Right renal cortex interstitium (tissue), 3 donors: ENCODE data around the gene ATP11A. TPM values are rescaled to one million over a fixed set of nuclear protein-coding genes. Genes with fewer than 3 reads are reported as not detected.

Source experiments
- DNase-seq, 3 donors: peaks; one replicate each; pipeline ENCODE4 v3.0.0-alpha.2; 2013; ENCODE audit warnings: low read depth in 3 of 3, low spot score in 2 of 3
- polyA plus RNA-seq, 3 donors: library from polyadenylated mRNA; unstranded; fragments of 120-200 nt; gene quantifications; one replicate each; pipeline ENCODE4 v1.2.1, GENCODE V29; 2013; ENCODE audit not compliant: insufficient read length in 3 of 3

ATP11A gene
- polyA plus RNA-seq, 3 donors = 34.8 to 39.4 (median 37.3) TPM

DNA sequence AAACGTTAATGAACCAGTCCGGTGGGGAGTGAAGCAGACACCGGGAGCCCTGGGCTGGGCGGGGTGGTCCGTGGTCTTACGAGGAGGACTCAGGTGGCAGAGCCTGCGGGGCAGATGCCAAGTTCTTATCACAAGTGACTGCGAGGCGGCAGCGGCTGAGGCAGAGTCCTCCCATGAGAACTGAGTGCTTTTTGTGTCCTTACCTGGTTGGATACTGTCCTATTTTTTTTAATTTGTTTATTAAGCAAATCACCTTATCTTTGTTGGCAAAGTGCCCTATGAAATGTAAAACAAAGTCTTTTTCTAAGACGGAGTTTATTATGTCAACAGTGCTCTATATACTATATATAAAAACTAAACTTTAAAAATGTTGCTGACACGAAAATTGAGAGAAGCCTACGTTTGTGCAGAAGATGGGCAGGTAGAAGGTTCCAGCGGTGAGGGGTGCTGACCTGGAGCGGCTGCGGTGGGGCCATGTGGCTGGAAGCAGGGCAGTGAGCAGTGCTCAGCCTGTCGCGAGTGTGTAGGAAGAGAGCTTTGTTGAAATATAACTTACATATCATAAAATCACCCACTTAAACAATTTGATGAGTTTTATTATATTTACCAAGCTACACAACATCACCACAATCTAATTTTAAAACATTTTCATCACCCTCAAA lies 82.2 kb downstream of the ATP11A start:
- DNase-seq = no peak

DNA sequence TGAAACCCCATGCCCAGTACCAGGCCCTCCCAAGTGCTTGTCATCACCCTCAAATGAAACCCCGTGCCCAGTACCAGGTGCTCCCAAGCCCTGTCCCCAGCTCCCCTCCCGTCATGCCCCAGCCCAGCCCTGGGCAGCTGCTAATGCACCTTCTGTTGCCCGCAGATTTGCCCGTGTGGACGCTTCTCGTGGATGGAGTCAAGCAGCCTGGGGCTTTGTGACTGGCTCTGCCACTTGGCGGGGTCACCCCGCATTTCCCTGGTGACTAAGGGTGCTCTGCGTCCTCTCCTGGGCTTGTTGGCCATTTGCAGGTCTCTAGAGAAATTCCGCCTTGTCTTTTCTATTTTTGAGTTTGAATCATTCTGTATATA lies 82.7 kb downstream of the ATP11A start:
- no peak for DNase-seq

DNA sequence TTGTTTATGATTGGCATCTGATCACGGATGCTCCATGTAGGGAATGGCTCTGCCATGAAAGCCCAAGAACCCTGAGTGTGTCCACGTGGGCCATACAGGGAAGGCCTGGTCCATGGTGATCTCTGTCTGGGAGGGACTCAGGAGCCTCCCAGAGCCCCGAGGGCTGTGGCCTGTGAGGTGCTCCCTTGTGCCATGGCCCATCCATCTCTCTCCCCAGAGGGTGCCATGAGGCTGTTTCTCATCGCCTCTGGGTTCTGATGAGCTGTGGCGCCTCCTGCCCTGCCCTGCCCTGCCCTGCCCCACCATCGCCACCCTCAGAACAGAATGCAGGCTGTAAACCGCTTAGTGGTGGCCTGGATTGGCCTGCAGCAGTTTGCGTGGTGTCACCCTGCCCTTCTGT lies 83.1 kb downstream of the ATP11A start:
- no peak for DNase-seq

DNA sequence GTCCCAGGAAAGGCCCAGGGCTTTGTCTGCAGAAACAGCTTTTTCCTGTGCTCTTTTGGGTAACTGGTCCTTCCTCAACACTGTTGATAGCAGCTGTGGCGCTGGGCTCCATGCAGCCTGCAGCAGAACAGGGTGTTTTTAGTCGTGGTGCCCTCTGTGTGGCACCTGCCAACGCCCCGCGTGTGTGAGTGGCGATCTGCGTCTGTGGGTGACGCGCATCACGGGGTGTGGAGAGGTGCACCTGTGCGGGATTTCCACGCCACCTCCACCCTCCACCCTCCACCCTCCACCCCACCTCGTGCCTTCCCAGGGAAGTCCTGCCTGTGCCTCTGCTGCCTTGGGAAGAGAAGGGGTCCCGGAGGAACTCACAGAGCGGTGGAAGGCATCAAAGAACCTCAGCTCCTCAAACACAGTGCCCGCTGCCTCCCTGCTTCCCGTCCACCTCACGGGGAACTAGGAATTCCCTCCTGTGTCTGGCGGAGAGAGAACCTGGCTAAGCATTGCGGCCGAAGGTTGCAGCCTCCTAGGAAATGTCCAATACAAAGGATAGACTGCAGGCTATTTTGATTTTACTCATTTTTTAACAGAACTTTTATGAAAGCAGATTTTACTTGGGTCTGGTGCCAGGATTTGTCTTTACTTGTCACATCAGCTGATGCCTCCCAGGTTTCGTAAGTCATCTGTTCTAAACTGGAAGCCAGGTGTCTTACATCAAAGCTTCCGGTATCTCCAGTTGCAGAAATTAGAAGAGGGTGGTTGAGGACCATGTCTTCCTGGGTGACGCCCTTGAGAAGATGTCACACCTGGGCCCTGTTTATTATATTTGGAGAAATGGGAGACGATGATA lies 84.0 kb downstream of the ATP11A start:
- no peak for DNase-seq

DNA sequence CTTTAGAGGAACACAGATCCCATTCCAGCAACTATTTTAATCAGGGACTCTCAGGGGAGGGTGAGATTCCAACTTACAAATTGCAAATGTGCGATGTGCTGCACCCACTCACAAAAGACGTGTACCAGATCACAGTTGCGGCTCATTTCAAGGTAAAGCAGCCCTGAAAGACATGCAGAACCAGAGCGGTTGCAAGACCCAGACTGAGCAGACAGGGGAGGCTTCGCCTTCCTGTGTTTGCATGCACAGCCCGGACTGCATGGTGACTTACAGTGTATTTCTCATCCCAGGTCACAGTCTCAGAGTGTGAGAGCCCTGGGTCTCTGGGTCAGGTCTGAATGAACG lies 84.6 kb downstream of the ATP11A start:
- DNase-seq = no peak

DNA sequence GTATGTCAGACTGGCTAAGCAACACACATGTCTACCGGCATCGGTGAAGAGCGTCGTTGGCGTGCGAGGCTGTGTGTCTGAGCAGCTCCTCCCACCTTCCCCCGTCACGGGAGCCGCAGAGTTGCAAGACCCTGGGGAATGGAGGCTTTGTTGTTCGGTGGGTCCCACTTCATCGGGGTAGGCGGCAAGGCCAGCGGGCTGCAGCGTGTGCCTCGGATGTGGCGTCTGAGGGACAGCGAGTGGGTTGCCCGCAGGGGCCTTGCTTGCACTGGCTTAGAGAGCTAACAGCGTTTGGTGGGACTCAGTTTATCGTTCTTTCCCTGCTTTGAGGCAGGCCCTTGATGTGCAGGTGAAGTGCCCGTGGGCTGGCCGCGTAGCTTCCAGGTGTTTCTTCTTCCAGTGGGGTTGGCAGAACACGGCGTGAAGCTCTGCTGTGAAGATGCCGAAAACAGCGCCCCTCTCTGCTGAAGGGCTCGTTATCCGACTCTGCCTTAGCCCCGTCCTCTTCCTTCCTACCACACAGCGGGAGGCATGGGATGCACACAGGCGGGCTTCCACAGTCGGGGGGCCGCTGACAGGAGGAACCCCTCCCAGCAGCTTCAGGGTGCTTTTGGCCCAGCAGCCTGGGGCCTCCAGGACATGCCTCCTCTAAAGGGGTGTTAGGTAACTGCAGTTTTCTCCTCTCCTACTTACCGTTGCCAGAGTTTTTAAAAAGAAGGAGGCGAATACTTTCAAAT lies 85.2 kb downstream of the ATP11A start:
- no peak for DNase-seq

DNA sequence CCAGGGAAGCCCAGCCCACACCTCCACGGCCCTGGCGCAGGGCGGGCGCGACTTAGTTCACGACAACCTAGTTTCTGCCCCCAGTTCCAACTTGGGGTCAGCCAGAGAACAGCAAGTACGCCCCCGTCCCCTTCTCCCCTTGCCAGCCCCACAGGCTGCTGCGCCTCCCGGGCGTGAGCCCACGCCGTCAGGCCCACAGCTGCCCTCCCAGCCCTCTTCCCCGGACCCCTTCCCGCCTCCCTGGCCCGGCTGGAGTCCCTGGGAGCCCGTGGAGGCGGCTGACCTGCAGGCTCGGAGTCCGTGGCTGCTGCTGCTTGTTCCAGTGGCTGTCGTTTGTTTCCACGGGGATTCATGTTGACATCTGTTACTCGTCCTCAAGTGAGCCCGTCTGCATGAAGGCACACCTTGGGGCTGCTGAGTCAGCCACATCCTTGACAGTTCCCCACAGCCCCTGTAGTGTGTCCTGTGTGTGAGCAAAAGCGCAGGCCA lies 86.0 kb downstream of the ATP11A start:
- no peak for DNase-seq

DNA sequence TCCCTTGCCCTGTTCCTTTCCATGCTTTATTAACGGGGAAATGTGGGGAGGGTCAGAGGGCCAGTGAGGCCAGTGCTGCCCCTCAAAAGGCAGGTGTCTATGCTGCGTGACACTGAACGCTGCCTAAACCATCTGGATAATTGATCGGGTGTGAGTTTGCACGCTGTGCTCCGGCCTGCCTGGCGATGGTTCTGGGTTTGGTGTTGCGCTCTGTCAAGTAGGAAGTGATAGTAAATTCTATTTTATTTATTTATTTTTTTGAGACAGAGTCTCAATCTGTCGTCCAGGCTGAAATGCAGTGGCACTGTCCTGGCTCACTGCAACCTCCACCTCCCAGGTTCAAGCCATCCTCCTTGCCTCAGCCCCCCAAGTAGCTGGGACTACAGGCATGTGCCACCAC lies 86.5 kb downstream of the ATP11A start:
- no peak for DNase-seq

DNA sequence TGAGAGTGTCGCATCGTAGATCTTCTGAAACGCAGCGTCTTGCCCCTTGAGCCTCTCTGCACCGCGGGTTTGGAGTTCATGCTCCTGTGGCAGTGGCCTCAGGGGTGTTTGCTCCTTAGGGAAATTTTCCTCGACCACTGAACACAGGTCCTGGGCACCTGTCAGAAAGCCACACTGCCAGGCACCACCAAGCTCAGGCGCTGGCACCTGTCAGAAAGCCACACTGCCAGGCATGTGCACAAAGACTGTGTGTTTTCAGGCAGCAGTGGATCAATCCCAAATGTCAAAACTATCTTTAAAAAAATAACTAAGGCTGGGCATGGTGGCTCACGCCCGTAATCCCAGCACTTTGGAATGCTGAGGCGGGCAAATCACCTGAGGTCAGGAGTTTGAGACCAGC lies 87.1 kb downstream of the ATP11A start:
- DNase-seq = no peak

DNA sequence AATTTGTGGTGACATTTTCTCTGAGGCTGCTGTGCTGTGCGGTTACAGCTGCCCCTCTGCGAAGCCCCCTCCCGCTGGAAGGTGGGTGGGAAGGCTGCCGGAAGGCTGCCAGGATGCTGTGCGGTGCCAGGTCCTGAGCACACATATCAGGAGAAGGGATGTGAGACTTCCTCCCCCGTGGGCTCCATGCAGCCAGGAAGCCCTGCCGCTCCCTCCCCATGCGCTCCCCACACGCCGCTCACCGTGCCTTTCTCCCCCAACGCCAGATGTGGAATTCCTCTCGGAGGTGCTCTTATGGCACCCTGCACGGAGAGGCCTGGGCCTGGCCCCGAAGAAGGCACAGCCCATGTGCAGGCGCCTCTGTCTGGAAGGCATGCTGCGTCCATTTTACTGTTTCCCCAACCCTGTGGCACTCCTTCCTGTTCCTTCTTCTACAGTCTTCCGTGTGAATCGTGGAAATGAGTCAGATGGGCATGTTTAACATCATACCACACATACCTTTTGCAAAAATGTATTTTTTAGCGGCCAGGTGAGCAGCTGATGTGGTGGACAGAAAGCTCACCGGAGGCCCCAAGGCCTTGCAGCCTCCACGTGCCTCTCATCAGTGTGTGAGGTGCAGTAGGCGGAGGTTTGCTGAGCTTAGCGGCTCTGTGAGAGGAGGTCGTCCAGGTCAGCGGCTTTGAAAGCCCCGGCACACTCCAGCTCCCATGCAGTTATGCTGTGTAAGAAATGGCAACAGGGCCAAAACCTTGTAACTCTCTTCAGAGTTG lies 88.0 kb downstream of the ATP11A start:
- no peak for DNase-seq

DNA sequence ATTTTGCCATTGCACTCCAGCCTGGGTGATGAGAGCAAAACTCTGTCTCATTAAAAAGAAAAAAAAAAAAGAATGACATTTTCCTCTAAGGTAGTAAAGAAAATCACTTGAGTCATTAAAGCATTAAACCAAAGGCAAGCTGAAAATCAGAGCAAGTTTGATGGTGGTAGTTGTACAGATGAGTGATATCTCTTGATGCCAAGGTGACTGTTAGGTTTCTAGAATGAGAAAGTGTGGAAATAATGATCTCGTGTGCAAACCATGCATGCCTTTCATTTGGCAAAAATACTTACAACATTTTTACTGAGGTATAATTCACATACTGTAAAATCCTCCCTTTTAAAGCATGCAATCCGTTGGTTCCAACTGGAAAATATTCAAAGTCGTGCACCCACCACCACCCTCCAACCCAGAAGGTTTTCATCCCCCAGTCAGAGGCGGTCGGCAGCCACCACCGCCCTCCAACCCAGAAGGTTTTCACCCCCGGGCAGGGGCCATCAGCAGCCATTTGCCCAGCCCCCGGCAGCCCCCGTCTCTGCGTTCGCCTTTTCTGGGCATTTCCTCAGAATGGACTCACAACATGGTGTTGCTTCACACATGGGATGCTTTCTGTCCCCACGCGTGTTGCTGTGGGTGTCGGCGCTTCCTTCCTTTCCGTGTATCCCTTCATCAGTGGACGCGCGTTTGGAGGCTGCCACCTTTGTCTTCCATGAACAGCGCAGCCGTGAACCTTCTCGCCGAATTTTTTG lies 90.2 kb downstream of the ATP11A start:
- no peak for DNase-seq

DNA sequence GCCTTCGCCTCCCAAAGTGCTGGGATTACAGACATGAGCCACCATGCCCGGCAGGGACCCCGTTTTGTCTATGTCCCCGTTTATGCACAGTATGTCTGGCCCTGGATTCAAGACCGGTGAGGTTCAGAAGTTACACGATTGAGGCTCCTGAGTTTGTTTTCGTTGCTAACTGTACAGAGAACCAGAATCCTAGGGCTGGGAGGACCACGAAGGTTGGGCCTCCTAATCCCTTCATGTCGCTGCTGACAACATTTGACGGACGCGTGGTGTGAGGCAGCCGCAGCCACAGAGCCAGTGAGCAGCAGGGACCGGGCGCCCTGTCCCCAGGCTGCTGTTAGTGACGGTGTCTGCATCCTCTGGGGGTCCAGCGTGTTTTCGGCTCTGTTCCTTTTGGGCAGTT lies 91.4 kb downstream of the ATP11A start:
- DNase-seq = no peak

DNA sequence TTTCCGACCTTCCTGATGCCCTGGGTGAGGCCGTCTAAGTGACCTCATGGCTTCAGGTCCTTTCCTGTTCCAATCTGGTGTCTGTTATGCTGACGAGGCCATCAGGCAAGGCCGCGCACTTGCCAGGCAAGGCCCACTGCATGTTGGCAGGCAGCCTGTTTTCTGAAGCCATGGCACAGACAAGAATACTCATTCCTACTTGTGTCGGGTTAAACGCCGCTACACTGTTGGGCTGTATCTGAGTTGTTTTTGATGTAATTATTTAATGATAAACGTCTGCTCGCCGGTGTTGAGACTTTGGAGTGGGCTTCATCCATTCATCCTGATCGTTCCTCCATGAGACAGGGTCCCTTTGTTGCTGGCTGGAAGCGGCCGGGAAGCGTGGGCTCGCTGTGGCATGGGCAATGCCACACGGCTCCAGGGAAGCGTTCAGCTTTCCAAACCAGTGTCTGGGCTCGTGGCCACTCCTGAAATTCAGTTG lies 92.1 kb downstream of the ATP11A start:
- DNase-seq = no peak

DNA sequence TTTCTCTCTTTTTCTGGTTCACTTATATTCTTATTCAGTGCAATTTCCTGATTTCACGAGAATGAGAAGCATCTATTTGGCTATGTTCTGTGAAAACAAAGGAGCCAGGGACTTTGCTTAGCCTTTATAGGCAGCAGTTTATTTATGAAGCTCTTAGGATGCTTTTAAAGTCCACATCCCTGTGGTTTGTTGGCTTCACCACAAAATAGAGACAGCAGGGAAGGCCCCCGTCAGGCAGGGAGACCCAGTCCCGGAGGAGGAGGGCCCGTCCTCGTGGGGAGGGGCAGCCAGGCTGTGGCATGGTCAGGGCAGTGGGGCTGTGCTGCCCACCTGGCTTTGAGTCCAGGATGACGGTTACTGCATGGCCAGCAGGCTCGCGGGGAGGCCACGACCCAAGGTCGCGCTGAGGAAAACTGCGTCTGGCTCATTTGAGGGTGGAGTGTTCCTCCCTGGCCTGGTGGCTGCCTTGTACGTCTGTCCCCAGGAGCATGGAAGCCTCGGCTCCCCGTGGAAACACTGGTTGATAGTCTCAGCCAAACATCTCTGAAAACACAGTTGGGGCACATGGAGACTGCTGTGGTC lies 92.7 kb downstream of the ATP11A start:
- no peak for DNase-seq

DNA sequence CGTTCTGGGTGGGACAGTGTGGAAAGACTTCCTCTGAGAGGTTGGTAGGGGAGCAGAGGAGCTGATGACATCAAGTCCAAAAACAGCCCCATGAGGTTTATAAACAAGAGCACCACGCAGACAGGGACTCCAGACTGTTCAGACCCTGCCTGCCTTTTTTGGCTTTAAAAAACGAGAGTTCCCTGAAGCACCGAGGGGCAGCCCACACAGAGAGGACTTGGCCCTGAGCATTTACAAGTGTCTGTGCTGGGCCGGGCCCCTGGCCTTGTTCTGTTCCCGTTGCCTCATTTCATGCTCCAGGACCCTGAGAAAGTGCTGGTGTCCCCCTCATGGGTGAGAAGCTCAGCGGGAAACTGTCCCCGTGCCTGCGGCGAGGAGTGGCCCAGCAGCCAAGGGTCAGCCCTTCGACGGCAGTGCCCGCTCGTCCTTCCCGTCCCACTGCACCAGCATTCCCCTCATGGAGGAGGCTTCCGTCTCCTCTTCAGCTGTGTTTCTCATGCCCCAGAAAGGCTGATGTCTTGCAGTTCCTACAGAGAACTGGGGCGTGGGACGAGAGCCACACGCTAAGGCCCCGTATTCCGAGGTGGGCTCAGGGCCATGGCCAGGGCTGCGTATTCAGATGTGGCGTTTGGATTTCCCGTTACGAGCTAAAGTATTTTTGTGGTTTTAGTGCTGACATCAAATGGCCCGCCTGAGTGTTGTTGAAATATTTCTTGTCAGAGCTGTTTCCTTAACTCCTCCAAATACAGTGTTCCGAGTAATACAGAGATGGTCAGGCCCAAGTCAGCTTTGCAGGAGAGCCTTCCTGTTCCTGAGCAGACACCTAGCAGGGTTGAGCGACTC lies 93.5 kb downstream of the ATP11A start:
- no peak for DNase-seq

DNA sequence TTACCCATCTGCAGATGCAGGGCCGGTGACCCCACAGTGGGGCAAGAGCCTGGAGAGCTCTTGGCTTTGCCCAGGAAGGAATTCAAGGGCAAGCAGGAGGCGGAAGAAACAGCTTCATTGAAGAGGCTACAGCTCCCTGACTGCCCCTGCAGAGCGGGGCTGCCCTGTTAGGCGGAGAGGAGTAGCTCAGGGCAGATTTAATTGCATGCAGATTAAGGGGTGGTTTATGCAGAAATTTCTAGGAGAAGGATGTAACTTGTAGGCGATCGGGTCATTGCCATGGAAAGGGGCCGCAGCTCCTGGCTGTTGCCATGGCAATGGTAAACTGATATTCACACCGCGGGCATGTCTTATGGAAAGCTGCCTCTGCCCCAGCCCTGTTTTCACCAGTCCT lies 94.1 kb downstream of the ATP11A start:
- DNase-seq = no peak

DNA sequence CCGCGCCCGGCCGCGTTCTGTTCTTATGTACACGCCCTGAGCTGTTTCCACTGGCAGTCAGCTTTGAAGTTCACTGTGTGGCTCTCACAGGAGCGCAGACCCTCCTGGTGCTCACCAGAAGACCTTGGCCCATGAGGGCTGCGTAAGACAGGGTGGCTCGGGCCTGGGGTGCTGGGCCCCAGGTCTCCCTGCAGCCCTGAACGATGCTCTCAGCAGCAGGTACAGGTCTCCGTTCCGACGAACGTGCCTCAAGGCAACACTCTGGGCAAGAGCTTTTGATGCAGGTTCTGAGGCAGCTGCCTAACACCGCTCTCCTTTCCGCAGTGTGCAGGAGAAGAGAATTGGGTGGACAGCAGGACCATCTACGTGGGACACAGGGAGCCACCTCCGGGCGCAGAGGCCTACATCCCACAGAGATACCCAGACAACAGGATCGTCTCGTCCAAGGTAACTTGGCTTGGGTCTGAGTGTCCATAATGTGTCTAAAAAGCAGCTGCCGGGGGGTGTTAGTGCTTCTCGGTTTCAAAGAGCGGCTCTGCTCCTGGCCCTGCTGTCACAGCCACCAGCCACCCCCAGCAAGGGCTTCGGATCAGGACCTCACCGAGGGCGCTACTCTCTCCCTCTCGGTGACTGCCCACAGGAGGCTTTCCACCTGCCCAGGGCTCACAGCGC lies 95.1 kb downstream of the ATP11A start:
- no peak for DNase-seq

DNA sequence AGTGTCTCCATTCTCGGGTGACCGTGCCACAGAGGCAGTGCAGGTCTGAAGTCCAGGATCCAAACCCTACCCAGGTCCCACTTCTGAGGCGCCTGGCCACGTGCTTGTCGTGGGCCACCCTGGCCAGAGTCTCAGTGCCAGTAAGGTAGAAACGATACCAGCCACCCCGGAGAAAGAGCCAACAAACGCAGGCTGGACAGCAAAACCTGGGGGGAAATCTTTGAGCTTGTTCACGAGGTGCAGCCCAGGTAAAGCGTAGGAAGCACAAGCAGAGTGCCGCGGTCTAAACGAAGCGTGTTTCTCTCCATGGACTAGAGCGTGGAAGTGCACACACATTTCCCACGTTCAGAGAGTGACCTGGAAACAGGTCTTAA lies 95.6 kb downstream of the ATP11A start:
- DNase-seq = no peak
